Tibial artery (tissue), 4 donors: ENCODE data around the gene AGAP3.

Experiments
- DNase-seq, 2 donors: peaks; one replicate each; pipeline ENCODE4 v3.0.0-alpha.2; 2019
- H3K27ac ChIP-seq, 2 donors: fragments of 200-600 bp; sonication (generic) in 1 of 2; 1 replicate in 1 of 2; 2 replicates in 1 of 2; pipeline ENCODE4 v1.5.1; 2018 to 2019; ENCODE audit warnings: mild to moderate bottlenecking in 1 of 2
- H3K27me3 ChIP-seq, 2 donors: fragments of 200-600 bp; sonication (generic) in 1 of 2; one replicate each; pipeline versions ENCODE4 v1.5.1 to v1.6.0; 2016 to 2019
- H3K36me3 ChIP-seq, 3 donors: fragments of 200-600 bp; sonication (generic) in 2 of 3; one replicate each; pipeline ENCODE4 v1.5.1; 2016 to 2019; ENCODE audit warnings: mild to moderate bottlenecking in 2 of 3
- H3K4me1 ChIP-seq, 4 donors: fragments of 200-600 bp; sonication (generic) in 2 of 4; 1 replicate in 3 of 4; 2 replicates in 1 of 4; pipeline ENCODE4 v1.5.1; 2016 to 2019
- H3K4me3 ChIP-seq, 2 donors: fragments of 200-600 bp; sonication (generic) in 1 of 2; 1 replicate in 1 of 2; 2 replicates in 1 of 2; pipeline ENCODE4 v1.5.1; 2018 to 2019; ENCODE audit warnings: mild to moderate bottlenecking in 2 of 2
- H3K9me3 ChIP-seq, 3 donors: fragments of 200-600 bp; sonication (generic) in 1 of 3; one replicate each; pipeline ENCODE4 v1.5.1; 2016 to 2019
- CTCF ChIP-seq, 2 experiments: fragments of 200-600 bp in 1 of 2; fragments of 450-650 bp in 1 of 2; IDR thresholded peaks; one replicate each; pipeline ENCODE4 v1.5.1; 2017 to 2019; ENCODE audit warnings: antibody characterized with exemption in 2 of 2, mild to moderate bottlenecking in 1 of 2, moderate library complexity in 1 of 2
- intact Hi-C: fragments of 100-400 bp; cut with DNase I; formaldehyde crosslinking; loops from one replicate; pipeline ENCODE4 v1.15.0; 2023; ENCODE audit warnings: low total_unique reads

The AGAP3 gene

GRCh38 chr7:151137791-151138152, 51.5 kb downstream of the AGAP3 start:
- no peaks in the 10 kb centered on the region for H3K27me3 ChIP-seq
- DNase-seq = no peak
- no peaks in the 10 kb centered on the region for H3K4me1 ChIP-seq
- intact Hi-C loops = no loop called here
- no peak for TF ChIP-seq CTCF (IDR thresholded peaks at IDR 0.05)
- peaks cover 35 to 100% (median 86%) of the 10 kb centered on the region in 3 donors for H3K36me3 ChIP-seq
- no peak overlapping the region for H3K4me3 ChIP-seq
- H3K27ac ChIP-seq = no peak overlapping the region
- H3K9me3 ChIP-seq = no peaks in the 10 kb centered on the region

DNA sequence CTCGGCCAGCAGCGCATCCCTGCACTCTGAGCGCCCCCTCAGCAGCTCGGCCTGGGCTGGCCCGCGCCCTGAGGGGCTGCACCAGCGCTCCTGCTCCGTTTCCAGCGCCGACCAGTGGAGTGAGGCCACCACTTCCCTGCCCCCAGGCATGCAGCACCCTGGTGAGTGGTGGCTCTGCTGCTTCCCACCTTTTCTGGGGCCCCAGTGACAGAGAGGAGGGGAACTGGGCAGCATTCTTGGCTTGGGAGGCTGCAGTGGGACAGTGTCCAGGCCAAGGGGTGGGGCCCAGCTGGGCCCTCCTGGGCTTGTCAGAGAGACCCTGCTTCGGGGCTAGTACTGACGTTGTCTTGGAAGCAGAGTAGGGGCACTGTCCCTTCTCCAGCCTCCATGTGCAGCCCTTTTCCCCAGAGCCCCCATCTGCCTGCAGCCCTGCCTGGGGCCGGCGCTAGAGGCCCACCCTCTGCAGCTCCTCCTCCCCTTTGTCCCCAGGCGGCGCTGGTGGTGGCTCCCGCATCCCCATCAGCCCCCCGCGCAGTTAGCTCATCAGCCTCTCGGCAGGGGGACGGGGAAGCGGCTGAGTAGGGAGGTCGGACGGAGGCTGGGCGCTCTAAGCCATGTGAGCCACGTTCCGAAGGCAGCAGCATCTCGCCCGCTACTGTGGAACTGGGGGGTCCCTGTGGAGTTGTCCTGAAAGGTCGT, 52.0 kb downstream of the AGAP3 start:
- Histone ChIP-seq H3K9me3 (no peaks in the 10 kb centered on the region), H3K27me3 (no peaks in the 10 kb centered on the region), H3K4me1 (no peaks in the 10 kb centered on the region), H3K27ac (no peak overlapping the region), H3K36me3 (peaks cover 33 to 100% (median 86%) of the 10 kb centered on the region in 3 donors), H3K4me3 (no peak overlapping the region)
- peak in 1 of 2 donors; percentile 61 for DNase-seq
- TF ChIP-seq CTCF (IDR thresholded peaks at IDR 0.05) = no peak
- intact Hi-C loops = no loop called here

- intact Hi-C loops = no loop called here
- H3K4me1 ChIP-seq = no peaks in the 10 kb centered on the region
- no peaks in the 10 kb centered on the region for H3K27me3 ChIP-seq
- no peak overlapping the region for H3K27ac ChIP-seq
- peaks cover 37 to 100% (median 86%) of the 10 kb centered on the region in 3 donors for H3K36me3 ChIP-seq
- H3K9me3 ChIP-seq = no peaks in the 10 kb centered on the region
- no peak for DNase-seq
- no peak overlapping the region for H3K4me3 ChIP-seq
- no peak for TF ChIP-seq CTCF (IDR thresholded peaks at IDR 0.05)
These were observed 53.0 kb downstream of the AGAP3 start for GRCh38 chr7:151139071-151139790.

GRCh38 chr7:151139791-151140190, 53.5 kb downstream of the AGAP3 start:
- no peak for DNase-seq
- H3K36me3 ChIP-seq = peaks cover 34 to 100% (median 80%) of the 10 kb centered on the region in 3 donors

DNA sequence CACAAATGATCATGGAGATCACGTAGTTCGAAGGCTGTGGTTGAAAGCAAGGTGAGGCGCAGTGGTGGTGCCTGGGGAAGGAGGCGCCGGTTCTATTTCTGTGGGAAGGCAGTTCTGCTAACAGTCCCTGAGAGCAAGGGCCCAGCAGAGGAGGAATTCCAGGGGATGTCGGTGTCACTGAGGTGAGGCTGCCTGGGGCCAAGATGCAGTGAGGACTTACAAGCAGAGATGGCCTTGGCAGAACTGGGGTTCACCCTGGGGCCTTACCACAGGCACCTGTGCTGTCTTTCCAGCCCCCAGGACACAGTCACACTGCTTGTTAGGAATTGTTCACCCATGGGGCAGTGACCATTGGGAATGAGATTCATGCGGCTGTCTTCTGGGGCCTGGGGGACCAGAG, 54.6 kb downstream of the AGAP3 start:
- H3K27me3 ChIP-seq = no peaks in the 10 kb centered on the region
- H3K4me3 ChIP-seq = no peak overlapping the region
- H3K4me1 ChIP-seq = no peaks in the 10 kb centered on the region
- peaks cover 24 to 96% (median 70%) of the 10 kb centered on the region in 3 donors for H3K36me3 ChIP-seq
- no peak overlapping the region for H3K27ac ChIP-seq
- intact Hi-C loops = no loop called here
- TF ChIP-seq CTCF (IDR thresholded peaks at IDR 0.05) = no peak
- H3K9me3 ChIP-seq = no peaks in the 10 kb centered on the region
- DNase-seq = no peak

More at GRCh38 chr7:151139791-151140190, 53.5 kb downstream of the AGAP3 start:
- no peak overlapping the region for H3K27ac ChIP-seq
- no peaks in the 10 kb centered on the region for H3K27me3 ChIP-seq
- intact Hi-C loops = no loop called here
- H3K4me3 ChIP-seq = no peak overlapping the region
- no peaks in the 10 kb centered on the region for H3K9me3 ChIP-seq
- no peak for TF ChIP-seq CTCF (IDR thresholded peaks at IDR 0.05)
- H3K4me1 ChIP-seq = no peaks in the 10 kb centered on the region
